SJSA1 (cell line): ENCODE measurements around the gene SLC8B1. TPM values are rescaled to one million over a fixed set of nuclear protein-coding genes. Genes with fewer than 3 reads are reported as not detected.

Source experiments
- DNase-seq, 2 experiments: peaks; one replicate each; pipeline ENCODE4 v3.0.0-alpha.2; 2015 to 2020; ENCODE audit warnings: low spot score in 2 of 2, low read depth in 1 of 2
- H3K27ac ChIP-seq: fragments of 250-450 bp; sonication (Bioruptor Pico); 2 replicates; pipeline ENCODE4 v1.5.1; 2020; ENCODE audit warnings: mild to moderate bottlenecking, moderate library complexity
- H3K27me3 ChIP-seq: fragments of 250-450 bp; sonication (Bioruptor Pico); replicated peaks from 2 replicates; pipeline ENCODE4 v1.5.1; 2020; ENCODE audit warnings: mild to moderate bottlenecking, moderate library complexity
- H3K36me3 ChIP-seq: fragments of 250-450 bp; sonication (Bioruptor Pico); 2 replicates; pipeline ENCODE4 v1.5.1; 2020; ENCODE audit warnings: mild to moderate bottlenecking
- H3K4me1 ChIP-seq: fragments of 250-450 bp; sonication (Bioruptor Pico); replicated peaks from 2 replicates; pipeline ENCODE4 v1.6.1; 2021; ENCODE audit warnings: mild to moderate bottlenecking
- H3K4me3 ChIP-seq: fragments of 250-450 bp; sonication (Bioruptor Pico); 2 replicates; pipeline ENCODE4 v1.5.1; 2020; ENCODE audit warnings: mild to moderate bottlenecking
- H3K9me3 ChIP-seq: fragments of 250-450 bp; sonication (Bioruptor Pico); replicated peaks from 2 replicates; pipeline ENCODE4 v1.5.1; 2020; ENCODE audit warnings: mild to moderate bottlenecking
- total RNA-seq: library from RNA; depleted of rRNA; stranded (reverse); fragments of >200 nt; shearing (Covaris generic); gene quantifications from 2 replicates; pipeline ENCODE4 v1.2.3, GENCODE V29; 2014

SLC8B1 gene
- total RNA-seq, 1 experiment from 2014 or later = 9.4 TPM

GRCh38 chr12:113302466-113302865 lies 32.4 kb downstream of the SLC8B1 start:
- Histone ChIP-seq H3K27me3 (no peaks in the 10 kb centered on the region), H3K4me3 (no peak overlapping the region), H3K27ac (no peak overlapping the region), H3K4me1 (peaks cover 26% of the 10 kb centered on the region), H3K9me3 (no peaks in the 10 kb centered on the region), H3K36me3 (no peaks in the 10 kb centered on the region)
- DNase-seq = no peak

- Histone ChIP-seq H3K9me3 (no peaks in the 10 kb centered on the region), H3K4me3 (no peak overlapping the region), H3K36me3 (no peaks in the 10 kb centered on the region), H3K27me3 (no peaks in the 10 kb centered on the region), H3K4me1 (peaks cover 26% of the 10 kb centered on the region), H3K27ac (no peak overlapping the region)
- no peak for DNase-seq
These were observed 33.1 kb downstream of the SLC8B1 start for GRCh38 chr12:113301811-113302210.

- peaks cover 26% of the 10 kb centered on the region for H3K4me1 ChIP-seq
- H3K27me3 ChIP-seq = no peaks in the 10 kb centered on the region
- no peaks in the 10 kb centered on the region for H3K36me3 ChIP-seq
- no peak overlapping the region for H3K4me3 ChIP-seq
- peak overlapping the region; percentile 72 for H3K27ac ChIP-seq
- peak; percentile 89 to 90 for DNase-seq
- H3K9me3 ChIP-seq = no peaks in the 10 kb centered on the region
These were observed 35.2 kb downstream of the SLC8B1 start for GRCh38 chr12:113299619-113300237.

DNA sequence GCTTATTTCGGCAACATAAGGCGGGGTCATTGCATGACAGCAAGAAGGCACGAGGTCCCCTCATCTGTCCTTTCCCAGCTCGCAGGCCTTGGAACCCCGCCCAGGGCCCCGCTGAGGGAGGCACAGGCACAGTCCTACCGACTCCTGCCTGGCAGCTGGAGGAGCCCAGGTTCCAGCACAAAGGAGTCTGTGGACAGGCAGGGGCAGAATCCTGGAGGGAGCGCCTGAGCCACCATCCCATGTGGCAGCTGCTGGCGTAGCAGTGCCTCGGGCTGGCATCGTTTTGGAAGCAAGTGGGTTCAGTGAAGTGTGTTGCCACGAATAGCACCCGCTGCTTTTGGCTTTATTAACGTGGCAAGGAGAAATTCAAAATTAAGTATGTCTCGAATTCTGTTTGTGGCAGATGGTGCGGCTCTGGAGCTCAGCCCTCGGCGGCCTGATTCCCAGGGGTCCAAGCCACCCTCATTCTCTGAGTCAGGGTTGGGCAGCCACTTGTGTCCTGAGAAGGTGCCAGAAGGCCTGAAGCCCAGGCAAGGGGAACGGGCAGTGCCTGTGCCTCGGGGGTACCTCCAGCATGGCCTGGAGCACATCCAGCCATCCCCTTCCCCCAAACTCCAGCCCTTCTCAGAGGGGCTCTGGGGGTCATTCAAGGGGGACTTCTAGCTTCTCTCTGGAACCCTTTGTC lies 35.9 kb downstream of the SLC8B1 start:
- no peaks in the 10 kb centered on the region for H3K27me3 ChIP-seq
- no peak overlapping the region for H3K4me3 ChIP-seq
- DNase-seq = no peak
- peaks cover 26% of the 10 kb centered on the region for H3K4me1 ChIP-seq
- H3K9me3 ChIP-seq = no peaks in the 10 kb centered on the region
- H3K27ac ChIP-seq = peak overlapping the region; percentile 72
- H3K36me3 ChIP-seq = no peaks in the 10 kb centered on the region

GRCh38 chr12:113298472-113298817 lies 36.5 kb downstream of the SLC8B1 start:
- H3K9me3 ChIP-seq = no peaks in the 10 kb centered on the region
- H3K36me3 ChIP-seq = no peaks in the 10 kb centered on the region
- no peak overlapping the region for H3K27ac ChIP-seq
- H3K4me1 ChIP-seq = peaks cover 26% of the 10 kb centered on the region
- no peak overlapping the region for H3K4me3 ChIP-seq
- no peaks in the 10 kb centered on the region for H3K27me3 ChIP-seq
- no peak for DNase-seq

- Histone ChIP-seq H3K4me1 (peaks cover 26% of the 10 kb centered on the region), H3K27me3 (no peaks in the 10 kb centered on the region), H3K4me3 (no peak overlapping the region), H3K9me3 (no peaks in the 10 kb centered on the region), H3K36me3 (no peaks in the 10 kb centered on the region), H3K27ac (no peak overlapping the region)
- no peak for DNase-seq
These were observed 37.1 kb downstream of the SLC8B1 start for GRCh38 chr12:113297621-113298471.

DNA sequence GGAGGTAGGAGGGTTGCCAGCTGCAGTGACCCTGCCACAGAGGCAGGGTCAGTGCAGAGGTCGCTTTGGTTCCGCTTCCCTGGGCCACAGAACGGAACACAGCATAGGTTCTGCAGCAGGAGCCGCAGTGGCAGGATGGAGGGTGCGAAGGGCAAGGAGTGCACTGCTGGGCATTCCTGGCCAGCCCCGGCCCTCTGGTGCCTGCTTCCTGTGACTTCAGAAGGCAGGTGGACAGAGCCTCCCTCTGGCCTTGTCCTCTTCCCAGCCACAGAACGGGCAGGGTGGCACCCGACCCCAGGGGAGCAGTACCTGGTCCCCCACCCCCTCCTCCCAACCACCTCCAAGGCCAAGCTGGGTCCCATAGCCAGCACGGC lies 37.7 kb downstream of the SLC8B1 start:
- Histone ChIP-seq H3K9me3 (no peaks in the 10 kb centered on the region), H3K4me3 (no peak overlapping the region), H3K27ac (no peak overlapping the region), H3K27me3 (no peaks in the 10 kb centered on the region), H3K36me3 (no peaks in the 10 kb centered on the region), H3K4me1 (peaks cover 26% of the 10 kb centered on the region)
- DNase-seq = no peak

- peaks cover 26% of the 10 kb centered on the region for H3K4me1 ChIP-seq
- H3K9me3 ChIP-seq = no peaks in the 10 kb centered on the region
- H3K27ac ChIP-seq = no peak overlapping the region
- H3K4me3 ChIP-seq = no peak overlapping the region
- H3K36me3 ChIP-seq = no peaks in the 10 kb centered on the region
- DNase-seq = no peak
- no peaks in the 10 kb centered on the region for H3K27me3 ChIP-seq
These were observed 38.2 kb downstream of the SLC8B1 start for GRCh38 chr12:113296557-113297213.

DNA sequence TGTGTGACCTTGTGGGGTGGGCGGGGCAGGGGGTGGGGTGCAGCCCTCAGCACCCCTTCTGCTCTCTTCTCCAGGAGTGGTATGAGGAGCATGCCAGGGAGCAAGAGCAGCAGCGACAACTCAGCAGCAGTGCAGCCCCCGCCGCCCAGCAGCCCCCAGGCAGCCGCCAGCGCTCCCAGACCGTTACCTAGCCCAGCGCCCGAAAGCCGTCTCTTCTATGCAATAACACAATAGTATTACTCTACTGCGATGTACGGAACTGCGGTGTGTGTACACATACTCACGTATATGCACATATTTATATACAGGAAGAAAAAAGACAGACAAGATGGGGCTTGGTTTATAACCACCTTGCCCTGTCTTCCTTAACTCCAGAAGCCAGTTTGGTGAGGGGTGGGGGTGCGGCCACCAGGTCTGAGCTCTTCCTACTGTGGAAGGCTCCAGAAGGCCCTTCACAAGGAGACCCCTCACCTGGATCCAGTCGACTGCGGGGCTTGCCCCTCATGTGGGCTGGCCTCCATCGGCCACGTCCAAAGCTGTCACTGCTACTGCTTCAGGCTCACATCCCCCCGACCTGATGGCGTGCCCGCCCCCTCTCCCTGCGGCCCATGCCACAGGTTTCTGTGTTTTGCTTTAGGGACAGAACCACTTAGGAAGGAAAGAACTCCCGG lies 38.9 kb downstream of the SLC8B1 start:
- Histone ChIP-seq H3K27me3 (no peaks in the 10 kb centered on the region), H3K4me3 (no peak overlapping the region), H3K9me3 (no peaks in the 10 kb centered on the region), H3K4me1 (peaks cover 26% of the 10 kb centered on the region), H3K27ac (no peak overlapping the region), H3K36me3 (no peaks in the 10 kb centered on the region)
- no peak for DNase-seq

DNA sequence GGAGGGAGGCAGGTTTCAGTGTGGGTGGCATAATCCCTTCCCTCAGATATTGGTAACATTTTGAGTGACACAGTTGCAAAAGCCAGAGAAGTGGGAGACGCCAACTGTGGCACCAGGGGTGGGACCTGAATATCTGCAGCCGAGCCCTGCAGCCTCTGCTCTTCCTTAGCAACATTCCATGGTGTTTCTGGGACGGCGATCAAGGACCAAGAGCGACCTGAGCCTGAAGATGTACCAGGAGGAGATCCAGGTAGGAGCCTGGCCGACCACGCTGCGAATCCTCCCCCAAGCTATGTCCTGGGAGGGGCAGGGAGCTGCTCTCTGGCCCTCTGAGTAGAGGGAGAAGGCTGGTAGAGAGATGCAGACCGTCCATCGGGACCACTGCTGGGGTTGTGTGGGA lies 41.8 kb downstream of the SLC8B1 start:
- no peak for DNase-seq
- H3K4me3 ChIP-seq = no peak overlapping the region
- no peak overlapping the region for H3K27ac ChIP-seq
- H3K27me3 ChIP-seq = no peaks in the 10 kb centered on the region
- peaks cover 2% of the 10 kb centered on the region for H3K4me1 ChIP-seq
- no peaks in the 10 kb centered on the region for H3K9me3 ChIP-seq
- H3K36me3 ChIP-seq = no peaks in the 10 kb centered on the region

GRCh38 chr12:113292547-113292946 lies 42.4 kb downstream of the SLC8B1 start:
- Histone ChIP-seq H3K27ac (no peak overlapping the region), H3K36me3 (no peaks in the 10 kb centered on the region), H3K4me1 (no peaks in the 10 kb centered on the region), H3K27me3 (no peaks in the 10 kb centered on the region), H3K4me3 (no peak overlapping the region), H3K9me3 (no peaks in the 10 kb centered on the region)
- no peak for DNase-seq

- Histone ChIP-seq H3K4me3 (no peak overlapping the region), H3K36me3 (no peaks in the 10 kb centered on the region), H3K9me3 (no peaks in the 10 kb centered on the region), H3K4me1 (peaks cover under 1% of the 10 kb centered on the region), H3K27me3 (no peaks in the 10 kb centered on the region), H3K27ac (no peak overlapping the region)
- no peak for DNase-seq
These were observed 42.8 kb downstream of the SLC8B1 start for GRCh38 chr12:113292091-113292490.

- H3K27me3 ChIP-seq = no peaks in the 10 kb centered on the region
- H3K4me3 ChIP-seq = no peak overlapping the region
- H3K4me1 ChIP-seq = peaks cover 6% of the 10 kb centered on the region
- H3K9me3 ChIP-seq = no peaks in the 10 kb centered on the region
- H3K27ac ChIP-seq = no peak overlapping the region
- DNase-seq = no peak
- H3K36me3 ChIP-seq = 0 out of 2 replicates have a peak, but pooled peaks cover 3% of the 10 kb centered on the region
These were observed 43.3 kb downstream of the SLC8B1 start for GRCh38 chr12:113291586-113291985.
